Suprapubic skin (tissue), 3 donors: Measurements from ENCODE around the gene AHRR.

Source experiments
- CTCF ChIP-seq, 2 donors: fragments of 200-600 bp in 1 of 2; fragments of 450-650 bp in 1 of 2; sonication (generic) in 1 of 2; IDR thresholded peaks; one replicate each; pipeline ENCODE4 v1.5.1; 2016 to 2019; ENCODE audit warnings: antibody characterized with exemption in 2 of 2, mild to moderate bottlenecking in 1 of 2, moderate library complexity in 1 of 2
- EP300 ChIP-seq: sonication (generic); formaldehyde crosslinking; IDR thresholded peaks from one replicate; pipeline ENCODE4 v1.6.1; 2017; ENCODE audit warnings: antibody characterized with exemption

DNA sequence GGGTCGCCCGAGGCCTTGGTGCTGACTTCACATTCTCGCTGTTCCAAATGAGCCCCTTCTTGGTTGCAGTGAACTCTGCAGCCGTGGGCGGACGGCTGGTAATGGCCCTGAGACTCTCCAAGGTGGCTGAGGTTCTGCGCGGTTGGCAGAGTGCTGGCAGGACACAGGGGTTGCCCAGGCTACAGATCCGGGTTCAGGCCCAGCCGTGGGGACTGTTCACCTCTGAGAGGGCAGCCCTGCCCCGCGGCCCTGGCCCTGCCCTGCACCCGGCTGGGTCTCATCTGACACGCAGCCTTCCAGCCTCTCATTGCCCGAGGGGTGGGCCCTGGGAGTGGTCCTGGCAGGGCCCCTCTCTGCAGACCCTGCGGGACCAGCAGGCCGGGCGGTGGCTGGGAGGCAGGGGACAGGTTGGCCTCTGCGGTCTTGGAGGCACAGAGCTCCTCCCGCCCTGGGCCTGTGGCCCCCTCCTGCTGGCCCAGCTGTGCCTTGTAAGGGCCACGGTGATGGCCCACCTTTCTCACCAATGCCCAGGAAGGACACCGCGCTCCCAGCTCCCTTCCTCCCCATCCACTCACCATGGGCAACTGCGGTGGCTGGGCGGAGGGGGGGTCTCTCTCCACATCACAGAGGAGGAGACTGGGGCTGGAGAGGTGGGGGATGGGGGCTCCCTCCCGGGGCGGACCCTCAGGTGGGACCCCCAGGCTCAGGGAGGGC is 51.6 kb downstream of the AHRR start:
- TF ChIP-seq CTCF (IDR thresholded peaks at IDR 0.05) (no peak), EP300 (no peak)
